GM19438 (cell line): ENCODE data around the gene TNFAIP8.

Experiments used
- ATAC-seq: cut with Tn5 transposase; IDR thresholded peaks from one replicate; pipeline ENCODE4 v1.9.1; 2021; ENCODE audit warnings: low read depth; ENCODE audit not compliant: unreplicated experiment

Gene TNFAIP8

GRCh38 chr5:119389288-119390030 is 33.6 kb downstream of the TNFAIP8 start:
- ATAC-seq: no peak

GRCh38 chr5:119390404-119390803 is 34.6 kb downstream of the TNFAIP8 start:
- ATAC-seq: no peak

- ATAC-seq: no peak
Observed at GRCh38 chr5:119393201-119393691, 37.4 kb downstream of the TNFAIP8 start.

GRCh38 chr5:119393746-119394145 is 37.9 kb downstream of the TNFAIP8 start:
- no peak for ATAC-seq

GRCh38 chr5:119395080-119395836 is 39.4 kb downstream of the TNFAIP8 start:
- ATAC-seq: peak; percentile 44

- no peak for ATAC-seq
Observed at GRCh38 chr5:119396030-119396664, 40.3 kb downstream of the TNFAIP8 start.

GRCh38 chr5:119397518-119398380 is 41.9 kb downstream of the TNFAIP8 start:
- peak; percentile 38 for ATAC-seq

- no peak for ATAC-seq
Observed at GRCh38 chr5:119398727-119399466, 43.1 kb downstream of the TNFAIP8 start.

GRCh38 chr5:119400245-119400644 is 44.4 kb downstream of the TNFAIP8 start:
- ATAC-seq: no peak

- ATAC-seq: no peak
Observed at GRCh38 chr5:119402081-119402480, 46.3 kb downstream of the TNFAIP8 start.

GRCh38 chr5:119402555-119402954 is 46.7 kb downstream of the TNFAIP8 start:
- ATAC-seq: no peak

GRCh38 chr5:119404033-119404432 is 48.2 kb downstream of the TNFAIP8 start:
- no peak for ATAC-seq

GRCh38 chr5:119405419-119405818 is 49.6 kb downstream of the TNFAIP8 start:
- no peak for ATAC-seq

- no peak for ATAC-seq
Observed at GRCh38 chr5:119406551-119407110, 50.8 kb downstream of the TNFAIP8 start.

GRCh38 chr5:119409235-119409815 is 53.5 kb downstream of the TNFAIP8 start:
- ATAC-seq: no peak

GRCh38 chr5:119410448-119411159 is 54.8 kb downstream of the TNFAIP8 start:
- no peak for ATAC-seq

GRCh38 chr5:119411361-119412278 is 55.8 kb downstream of the TNFAIP8 start:
- ATAC-seq: peak; percentile 74
